HG03378 (cell line): Measurements from ENCODE around the gene ARHGAP28.
"Not testable (repeated sequence)": the region's sequence is repeated elsewhere in the genome, so short reads cannot be mapped to it uniquely, and the experiment has no call there.

Experiments
- ATAC-seq: cut with Tn5 transposase; IDR thresholded peaks from one replicate; pipeline ENCODE4 v1.9.1; 2021; ENCODE audit warnings: mild to moderate bottlenecking, moderate library complexity; ENCODE audit not compliant: unreplicated experiment

Gene ARHGAP28

GRCh38 chr18:6814882-6815425 is 85.4 kb downstream of the ARHGAP28 start:
- ATAC-seq = no peak

GRCh38 chr18:6816154-6816553 is 86.6 kb downstream of the ARHGAP28 start:
- no peak for ATAC-seq

- no peak for ATAC-seq
Measured at GRCh38 chr18:6819332-6819731, 89.8 kb downstream of the ARHGAP28 start.

- ATAC-seq = no peak
Measured at GRCh38 chr18:6820314-6820713, 90.8 kb downstream of the ARHGAP28 start.

- ATAC-seq = no peak
Measured at GRCh38 chr18:6821356-6821755, 91.8 kb downstream of the ARHGAP28 start.

GRCh38 chr18:6827161-6827560 is 97.6 kb downstream of the ARHGAP28 start:
- not testable (repeated sequence) for ATAC-seq

GRCh38 chr18:6827566-6827965 is 98.0 kb downstream of the ARHGAP28 start:
- not testable (repeated sequence) for ATAC-seq

GRCh38 chr18:6830916-6831315 is 101.4 kb downstream of the ARHGAP28 start:
- ATAC-seq = no peak

GRCh38 chr18:6835345-6835744 is 105.8 kb downstream of the ARHGAP28 start:
- no peak for ATAC-seq

GRCh38 chr18:6836331-6836730 is 106.8 kb downstream of the ARHGAP28 start:
- no peak for ATAC-seq

GRCh38 chr18:6837904-6838303 is 108.4 kb downstream of the ARHGAP28 start:
- ATAC-seq = no peak

GRCh38 chr18:6842081-6842480 is 112.6 kb downstream of the ARHGAP28 start:
- no peak for ATAC-seq

GRCh38 chr18:6843308-6843707 is 113.8 kb downstream of the ARHGAP28 start:
- no peak for ATAC-seq

GRCh38 chr18:6845521-6845920 is 116.0 kb downstream of the ARHGAP28 start:
- ATAC-seq = not testable (repeated sequence)

- no peak for ATAC-seq
Measured at GRCh38 chr18:6850396-6850795, 120.9 kb downstream of the ARHGAP28 start.

GRCh38 chr18:6851480-6851879 is 122.0 kb downstream of the ARHGAP28 start:
- no peak for ATAC-seq

GRCh38 chr18:6854811-6855210 is 125.3 kb downstream of the ARHGAP28 start:
- no peak for ATAC-seq

GRCh38 chr18:6855767-6856166 is 126.3 kb downstream of the ARHGAP28 start:
- ATAC-seq = no peak

- no peak for ATAC-seq
Measured at GRCh38 chr18:6857300-6857699, 127.8 kb downstream of the ARHGAP28 start.

- ATAC-seq = no peak
Measured at GRCh38 chr18:6859676-6860422, 130.3 kb downstream of the ARHGAP28 start.

- ATAC-seq = no peak
Measured at GRCh38 chr18:6860804-6861448, 131.4 kb downstream of the ARHGAP28 start.

- ATAC-seq = no peak
Measured at GRCh38 chr18:6865251-6865650, 135.7 kb downstream of the ARHGAP28 start.
